Stimulated activated CD4-positive, alpha-beta T cell treated with anti-CD3 and anti-CD28 coated beads, Interleukin-15, amount 100 ng/mL, for 24 hours (primary cell): ENCODE measurements around the gene GRHL3.

Experiments
- DNase-seq: peaks from one replicate; pipeline ENCODE4 v3.0.0-alpha.2; 2020

GRHL3 gene

GRCh38 chr1:24344090-24344742, 25.1 kb downstream of the GRHL3 start:
- DNase-seq = no peak

GRCh38 chr1:24345334-24345733, 26.2 kb downstream of the GRHL3 start:
- no peak for DNase-seq

- DNase-seq = no peak
Measured at GRCh38 chr1:24347159-24347934, 28.2 kb downstream of the GRHL3 start.

GRCh38 chr1:24348196-24348595, 29.0 kb downstream of the GRHL3 start:
- no peak for DNase-seq

- peak; percentile 54 for DNase-seq
Measured at GRCh38 chr1:24349891-24350290, 30.7 kb downstream of the GRHL3 start.

GRCh38 chr1:24351247-24351646, 32.1 kb downstream of the GRHL3 start:
- DNase-seq = peak; percentile 37

- DNase-seq = peak; percentile 82
Measured at GRCh38 chr1:24351918-24352627, 32.9 kb downstream of the GRHL3 start.

- no peak for DNase-seq
Measured at GRCh38 chr1:24353292-24353891, 34.2 kb downstream of the GRHL3 start.

- no peak for DNase-seq
Measured at GRCh38 chr1:24355466-24355865, 36.3 kb downstream of the GRHL3 start.

GRCh38 chr1:24357038-24357437, 37.9 kb downstream of the GRHL3 start:
- no peak for DNase-seq

GRCh38 chr1:24360681-24361080, 41.5 kb downstream of the GRHL3 start:
- no peak for DNase-seq

- DNase-seq = no peak
Measured at GRCh38 chr1:24361811-24362210, 42.7 kb downstream of the GRHL3 start.

- DNase-seq = no peak
Measured at GRCh38 chr1:24362396-24362795, 43.2 kb downstream of the GRHL3 start.

GRCh38 chr1:24362982-24363614, 43.9 kb downstream of the GRHL3 start:
- no peak for DNase-seq

GRCh38 chr1:24363994-24364393, 44.8 kb downstream of the GRHL3 start:
- no peak for DNase-seq

GRCh38 chr1:24364605-24364974, 45.4 kb downstream of the GRHL3 start:
- DNase-seq = no peak

GRCh38 chr1:24364975-24365678, 46.0 kb downstream of the GRHL3 start:
- peak; percentile 60 for DNase-seq

GRCh38 chr1:24366707-24367106, 47.5 kb downstream of the GRHL3 start:
- no peak for DNase-seq

- DNase-seq = no peak
Measured at GRCh38 chr1:24369199-24369598, 50.0 kb downstream of the GRHL3 start.

- DNase-seq = no peak
Measured at GRCh38 chr1:24369801-24370200, 50.6 kb downstream of the GRHL3 start.

GRCh38 chr1:24373044-24373443, 53.9 kb downstream of the GRHL3 start:
- no peak for DNase-seq

GRCh38 chr1:24373710-24374109, 54.6 kb downstream of the GRHL3 start:
- no peak for DNase-seq
